Smooth muscle cell (in vitro differentiated cells): ENCODE measurements around the gene LRRC28. TPM values are rescaled to one million over a fixed set of nuclear protein-coding genes. Genes with fewer than 3 reads are reported as not detected.

ENCODE experiments used
- DNase-seq: peaks from one replicate; lab custom pipeline; 2025; ENCODE audit not compliant: unreplicated experiment; lab: John Stamatoyannopoulos, UW
- H2AFZ ChIP-seq: fragments of 200-600 bp; sonication (generic); 2 replicates; pipeline ENCODE4 v1.6.0; 2016; ENCODE audit warnings: antibody characterized with exemption, low read depth, mild to moderate bottlenecking
- H3F3A ChIP-seq: fragments of 200-600 bp; sonication (generic); 2 replicates; pipeline ENCODE4 v1.6.0; 2017; ENCODE audit warnings: antibody characterized with exemption, low read depth
- H3K27ac ChIP-seq: fragments of 200-600 bp; sonication (generic); 2 replicates; pipeline ENCODE4 v1.5.1; 2016; ENCODE audit warnings: low read depth, mild to moderate bottlenecking
- H3K27me3 ChIP-seq: fragments of 200-600 bp; sonication (generic); 2 replicates; pipeline ENCODE4 v1.6.1; 2016; ENCODE audit warnings: low read depth, mild to moderate bottlenecking
- H3K36me3 ChIP-seq: fragments of 200-600 bp; sonication (generic); 2 replicates; pipeline ENCODE4 v1.5.1; 2016; ENCODE audit warnings: low read depth
- H3K4me1 ChIP-seq: fragments of 200-600 bp; sonication (generic); 2 replicates; pipeline ENCODE4 v1.5.1; 2016; ENCODE audit warnings: low read depth
- H3K4me2 ChIP-seq: fragments of 200-600 bp; sonication (generic); 2 replicates; pipeline ENCODE4 v1.6.0; 2016; ENCODE audit warnings: mild to moderate bottlenecking
- H3K4me3 ChIP-seq: fragments of 200-600 bp; sonication (generic); 2 replicates; pipeline ENCODE4 v1.5.1; 2016; ENCODE audit warnings: mild to moderate bottlenecking
- H3K79me2 ChIP-seq: fragments of 200-600 bp; sonication (generic); 2 replicates; pipeline ENCODE4 v1.6.0; 2016; ENCODE audit warnings: low read depth, mild to moderate bottlenecking
- H3K9ac ChIP-seq: fragments of 200-600 bp; sonication (generic); 2 replicates; pipeline ENCODE4 v1.6.0; 2016; ENCODE audit warnings: low read depth
- H3K9me3 ChIP-seq: fragments of 200-600 bp; sonication (generic); replicated peaks from 2 replicates; pipeline ENCODE4 v1.5.1; 2016; ENCODE audit warnings: low read depth
- H4K20me1 ChIP-seq: fragments of 200-600 bp; sonication (generic); 2 replicates; pipeline ENCODE4 v1.6.0; 2016; ENCODE audit warnings: low read depth
- CTCF ChIP-seq: fragments of 200-600 bp; sonication (generic); IDR thresholded peaks from 2 replicates; pipeline ENCODE4 v1.5.1; 2017; ENCODE audit warnings: borderline replicate concordance, mild to moderate bottlenecking, antibody characterized with exemption; ENCODE audit not compliant: insufficient read depth, poor library complexity, severe bottlenecking
- WGBS: methylation state at CpG from one replicate; pipeline ENCODE4 v1.1.7; 2016; ENCODE audit warnings: low lambda C conversion rate; 5-methylcytosine and 5-hydroxymethylcytosine counted together
- polyA plus RNA-seq: library from polyadenylated mRNA; unstranded; fragments of >200 nt; fragmentation: Nextera tagmentation; extraction: Ambion mirVana; gene quantifications from 2 replicates; pipeline ENCODE4 v1.2.1, GENCODE V29; 2016
- total RNA-seq: library from RNA; depleted of rRNA; stranded (reverse); fragments of >200 nt; gene quantifications from 2 replicates; pipeline ENCODE4 v1.2.3, GENCODE V29; 2014

LRRC28 gene
- total and polyA plus RNA-seq, 2 experiments from 2014 or later: 26.5 to 28.8 TPM

- Histone ChIP-seq H3K27ac (no peak overlapping the region), H3K79me2 (no peaks in the 10 kb centered on the region), H3K4me1 (no peaks in the 10 kb centered on the region), H3K9ac (no peak overlapping the region), H4K20me1 (no peaks in the 10 kb centered on the region), H3K4me3 (no peak overlapping the region), H3K27me3 (no peaks in the 10 kb centered on the region), H2AFZ (no peak overlapping the region), H3F3A (no peaks in the 10 kb centered on the region), H3K36me3 (no peaks in the 10 kb centered on the region), H3K4me2 (no peak overlapping the region), H3K9me3 (no peaks in the 10 kb centered on the region)
- 88% methylated on average over 5 of the region's 5 CpGs for WGBS
- TF ChIP-seq CTCF: no peak
- no peak for DNase-seq
These were observed 17.1 kb downstream of the LRRC28 start for GRCh38 chr15:99268431-99268830.

GRCh38 chr15:99273801-99274200, 22.5 kb downstream of the LRRC28 start:
- TF ChIP-seq CTCF: no peak
- no peaks in the 10 kb centered on the region for H3K36me3 ChIP-seq
- no peaks in the 10 kb centered on the region for H3K79me2 ChIP-seq
- no peaks in the 10 kb centered on the region for H3K27me3 ChIP-seq
- no peak overlapping the region for H3K4me3 ChIP-seq
- 63% methylated on average over 3 of the region's 3 CpGs for WGBS
- no peaks in the 10 kb centered on the region for H3F3A ChIP-seq
- H4K20me1 ChIP-seq: no peaks in the 10 kb centered on the region
- H3K9me3 ChIP-seq: no peaks in the 10 kb centered on the region
- no peak overlapping the region for H3K9ac ChIP-seq
- no peak overlapping the region for H3K27ac ChIP-seq
- H3K4me2 ChIP-seq: peak overlapping the region; percentile 22
- H3K4me1 ChIP-seq: no peaks in the 10 kb centered on the region
- H2AFZ ChIP-seq: no peak overlapping the region
- DNase-seq: no peak

GRCh38 chr15:99275061-99275460, 23.8 kb downstream of the LRRC28 start:
- no peak for DNase-seq
- H3K27ac ChIP-seq: no peak overlapping the region
- H3K9me3 ChIP-seq: no peaks in the 10 kb centered on the region
- H3K27me3 ChIP-seq: no peaks in the 10 kb centered on the region
- no peak overlapping the region for H3K4me2 ChIP-seq
- TF ChIP-seq CTCF: no peak
- H4K20me1 ChIP-seq: no peaks in the 10 kb centered on the region
- H3K36me3 ChIP-seq: no peaks in the 10 kb centered on the region
- no peak overlapping the region for H2AFZ ChIP-seq
- H3K4me1 ChIP-seq: no peaks in the 10 kb centered on the region
- H3K79me2 ChIP-seq: no peaks in the 10 kb centered on the region
- no peak overlapping the region for H3K4me3 ChIP-seq
- H3K9ac ChIP-seq: no peak overlapping the region
- no peaks in the 10 kb centered on the region for H3F3A ChIP-seq
- WGBS: 97% methylated on average over 2 of the region's 2 CpGs

GRCh38 chr15:99275525-99276128, 24.3 kb downstream of the LRRC28 start:
- TF ChIP-seq CTCF: no peak
- WGBS: 96% methylated on average over 9 of the region's 9 CpGs

More at GRCh38 chr15:99275525-99276128, 24.3 kb downstream of the LRRC28 start:
- Histone ChIP-seq H4K20me1 (no peaks in the 10 kb centered on the region), H3K9me3 (no peaks in the 10 kb centered on the region), H3K79me2 (no peaks in the 10 kb centered on the region), H3K4me1 (no peaks in the 10 kb centered on the region), H3K4me2 (no peak overlapping the region), H3K27ac (no peak overlapping the region), H3K4me3 (no peak overlapping the region), H3K9ac (no peak overlapping the region), H2AFZ (no peak overlapping the region), H3K27me3 (no peaks in the 10 kb centered on the region), H3F3A (no peaks in the 10 kb centered on the region), H3K36me3 (no peaks in the 10 kb centered on the region)
- no peak for DNase-seq
